Measurements from ENCODE around the gene ANXA6.

The ANXA6 gene

DNA sequence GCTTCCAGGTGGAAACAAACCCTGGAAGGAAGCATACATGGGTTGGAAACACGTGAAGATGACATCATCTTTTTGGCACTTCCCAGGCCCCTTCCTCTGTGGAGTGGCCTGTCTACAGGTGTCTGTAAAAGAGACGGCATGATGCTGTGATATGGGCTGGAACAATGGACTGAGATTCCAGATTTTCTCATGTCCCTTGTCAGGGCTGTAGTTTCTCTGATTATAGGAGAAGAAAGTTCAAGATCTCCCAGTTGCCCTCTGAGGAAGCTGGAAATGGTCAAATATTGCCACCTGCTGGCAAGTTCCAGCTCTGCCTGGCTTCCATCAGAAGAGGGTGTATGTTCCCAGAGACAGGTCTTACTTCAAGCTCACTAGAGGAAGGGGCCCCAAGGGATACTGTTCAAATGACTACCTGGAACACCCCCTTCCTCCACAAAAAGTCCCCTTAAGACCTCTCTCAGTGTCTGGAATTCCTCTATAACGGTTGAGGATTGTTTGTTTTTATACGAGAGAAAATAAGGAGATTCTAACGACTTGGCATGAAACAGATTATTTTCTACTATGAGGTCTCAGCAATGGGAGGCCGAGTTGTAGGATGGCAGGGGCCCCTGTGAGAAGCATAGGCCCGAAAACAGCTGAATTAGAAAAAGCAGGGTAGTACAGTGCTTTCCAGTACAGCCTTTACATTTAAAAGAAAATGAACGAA is 7.3 kb upstream of the ANXA6 start:
- no peaks in the 10 kb centered on the region for H3K27me3 ChIP-seq (ENCODE audit: insufficient read depth, low read depth)
- H3K9ac ChIP-seq: no peak overlapping the region
- H3K36me3 ChIP-seq (ENCODE audit: insufficient read depth): no peaks in the 10 kb centered on the region
- no peaks in the 10 kb centered on the region for H3K79me2 ChIP-seq (ENCODE audit: insufficient read depth, low read depth)
- TF ChIP-seq, protein P1, sequence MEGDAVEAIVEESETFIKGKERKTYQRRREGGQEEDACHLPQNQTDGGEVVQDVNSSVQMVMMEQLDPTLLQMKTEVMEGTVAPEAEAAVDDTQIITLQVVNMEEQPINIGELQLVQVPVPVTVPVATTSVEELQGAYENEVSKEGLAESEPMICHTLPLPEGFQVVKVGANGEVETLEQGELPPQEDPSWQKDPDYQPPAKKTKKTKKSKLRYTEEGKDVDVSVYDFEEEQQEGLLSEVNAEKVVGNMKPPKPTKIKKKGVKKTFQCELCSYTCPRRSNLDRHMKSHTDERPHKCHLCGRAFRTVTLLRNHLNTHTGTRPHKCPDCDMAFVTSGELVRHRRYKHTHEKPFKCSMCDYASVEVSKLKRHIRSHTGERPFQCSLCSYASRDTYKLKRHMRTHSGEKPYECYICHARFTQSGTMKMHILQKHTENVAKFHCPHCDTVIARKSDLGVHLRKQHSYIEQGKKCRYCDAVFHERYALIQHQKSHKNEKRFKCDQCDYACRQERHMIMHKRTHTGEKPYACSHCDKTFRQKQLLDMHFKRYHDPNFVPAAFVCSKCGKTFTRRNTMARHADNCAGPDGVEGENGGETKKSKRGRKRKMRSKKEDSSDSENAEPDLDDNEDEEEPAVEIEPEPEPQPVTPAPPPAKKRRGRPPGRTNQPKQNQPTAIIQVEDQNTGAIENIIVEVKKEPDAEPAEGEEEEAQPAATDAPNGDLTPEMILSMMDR (conservative IDR thresholded peaks at IDR 0.05; ENCODE audit: low read depth, low read length): peak; percentile 73
- H4K20me1 ChIP-seq (ENCODE audit: insufficient read depth): no peaks in the 10 kb centered on the region
- H3K4me2 ChIP-seq: no peak overlapping the region
- peaks cover 3% of the 10 kb centered on the region for H3K4me1 ChIP-seq (ENCODE audit: low read depth, poor library complexity, severe bottlenecking)
- H3K27ac ChIP-seq: no peak overlapping the region
- no peak overlapping the region for H3K4me3 ChIP-seq (IDR thresholded peaks at IDR 0.05; ENCODE audit: insufficient read depth, low read depth, low read length)
- H2AFZ ChIP-seq (ENCODE audit: low read depth): 0 out of 2 replicates have a peak overlapping the region, but pooled peaks have one; percentile 5

DNA sequence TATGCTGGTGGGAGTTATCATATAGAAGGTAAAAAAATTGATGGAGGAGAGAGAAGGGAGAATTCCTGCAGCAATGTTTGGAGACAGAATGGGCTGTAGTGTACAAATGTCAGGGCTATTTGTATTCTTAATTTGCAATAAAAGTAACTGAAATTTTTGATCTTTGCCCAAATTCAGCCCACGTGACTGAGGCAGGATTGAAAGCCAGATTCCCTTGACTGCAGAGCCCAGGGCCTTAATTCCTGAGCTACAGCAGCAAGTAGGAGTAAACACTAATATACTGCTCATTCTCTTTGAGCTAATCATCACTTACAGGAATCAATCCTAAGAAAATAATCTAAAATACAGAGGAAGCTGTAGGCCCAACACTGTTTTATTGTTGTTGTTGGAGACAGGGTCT is 5.2 kb upstream of the ANXA6 start:
- no peaks in the 10 kb centered on the region for H3K27me3 ChIP-seq (ENCODE audit: insufficient read depth, low read depth)
- H3K4me3 ChIP-seq (IDR thresholded peaks at IDR 0.05; ENCODE audit: insufficient read depth, low read depth, low read length): no peak overlapping the region
- no peak overlapping the region for H3K27ac ChIP-seq
- H3K36me3 ChIP-seq (ENCODE audit: insufficient read depth): no peaks in the 10 kb centered on the region
- TF ChIP-seq, protein P1 (conservative IDR thresholded peaks at IDR 0.05; ENCODE audit: low read depth, low read length): no peak
- H4K20me1 ChIP-seq (ENCODE audit: insufficient read depth): no peaks in the 10 kb centered on the region
- H3K4me2 ChIP-seq: no peak overlapping the region
- H3K9ac ChIP-seq: no peak overlapping the region
- H3K4me1 ChIP-seq (ENCODE audit: low read depth, poor library complexity, severe bottlenecking): peaks cover 9% of the 10 kb centered on the region
- no peak overlapping the region for H2AFZ ChIP-seq (ENCODE audit: low read depth)
- H3K79me2 ChIP-seq (ENCODE audit: insufficient read depth, low read depth): peaks cover 6% of the 10 kb centered on the region

DNA sequence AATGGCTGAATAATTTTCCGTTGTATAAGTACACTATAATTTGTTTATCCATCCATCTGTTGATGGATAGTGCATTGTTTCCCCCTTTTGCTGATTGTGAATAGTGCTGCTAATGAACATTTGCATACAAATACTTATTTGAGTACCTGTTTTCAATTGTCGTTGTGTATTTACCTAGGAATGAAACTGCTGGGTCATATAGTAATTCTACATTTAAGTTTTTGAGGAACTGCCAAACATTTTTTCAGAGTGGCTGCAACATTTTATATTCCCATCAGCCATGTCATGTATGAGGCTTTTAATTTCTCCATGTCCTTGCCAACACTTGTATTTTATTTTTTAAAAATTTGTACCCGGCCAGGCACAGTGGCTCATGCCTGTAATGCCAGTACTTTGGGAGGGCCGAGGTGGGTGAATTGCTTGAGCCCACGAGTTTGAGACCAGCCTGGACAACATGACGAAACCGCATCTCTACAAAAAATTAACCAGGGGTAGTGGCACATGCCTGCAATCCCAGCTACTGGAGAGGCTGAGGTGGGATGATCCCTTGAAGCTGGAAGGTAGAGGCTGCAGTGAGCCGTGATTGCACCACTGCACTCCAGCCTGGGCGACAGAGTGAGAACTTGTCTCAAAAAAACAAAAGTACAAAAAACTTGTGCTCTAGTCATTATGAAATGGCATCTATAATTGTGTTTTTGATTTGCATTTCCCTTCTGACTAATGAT is 2.2 kb upstream of the ANXA6 start:
- Histone ChIP-seq H2AFZ (ENCODE audit: low read depth) (no peak overlapping the region), H3K36me3 (ENCODE audit: insufficient read depth) (no peaks in the 10 kb centered on the region), H3K9ac (no peak overlapping the region), H3K27me3 (ENCODE audit: insufficient read depth, low read depth) (no peaks in the 10 kb centered on the region), H3K4me2 (no peak overlapping the region), H3K4me1 (ENCODE audit: low read depth, poor library complexity, severe bottlenecking) (peaks cover 25% of the 10 kb centered on the region), H3K27ac (no peak overlapping the region), H3K79me2 (ENCODE audit: insufficient read depth, low read depth) (peaks cover 36% of the 10 kb centered on the region), H4K20me1 (ENCODE audit: insufficient read depth) (no peaks in the 10 kb centered on the region), H3K4me3 (IDR thresholded peaks at IDR 0.05; ENCODE audit: insufficient read depth, low read depth, low read length) (no peak overlapping the region)
- TF ChIP-seq, protein P1 (conservative IDR thresholded peaks at IDR 0.05; ENCODE audit: low read depth, low read length): no peak

DNA sequence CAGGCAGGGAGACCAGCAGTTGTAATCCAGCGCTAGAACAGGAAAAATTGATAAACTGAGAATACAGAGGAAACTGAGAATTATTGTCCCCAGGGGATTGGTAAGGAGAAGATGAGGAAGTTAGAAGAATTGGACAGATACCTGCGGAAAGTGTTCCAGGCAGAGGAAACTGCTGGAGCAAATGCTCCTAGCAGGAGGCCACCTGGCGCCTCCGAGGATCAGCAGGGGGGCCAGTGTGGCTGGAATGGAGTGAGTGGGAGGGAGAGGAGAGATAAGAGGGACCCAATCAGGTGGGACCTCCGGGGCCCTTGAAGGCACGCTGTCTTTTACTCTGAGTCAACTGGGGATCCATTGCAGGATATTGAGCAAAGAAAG is 695 bp upstream of the ANXA6 start:
- Histone ChIP-seq H3K36me3 (ENCODE audit: insufficient read depth) (no peaks in the 10 kb centered on the region), H3K4me1 (ENCODE audit: low read depth, poor library complexity, severe bottlenecking) (peaks cover 37% of the 10 kb centered on the region), H2AFZ (ENCODE audit: low read depth) (peak overlapping the region; percentile 69), H3K4me3 (IDR thresholded peaks at IDR 0.05; ENCODE audit: insufficient read depth, low read depth, low read length) (no peak overlapping the region), H4K20me1 (ENCODE audit: insufficient read depth) (no peaks in the 10 kb centered on the region), H3K79me2 (ENCODE audit: insufficient read depth, low read depth) (peaks cover 51% of the 10 kb centered on the region), H3K27me3 (ENCODE audit: insufficient read depth, low read depth) (no peaks in the 10 kb centered on the region), H3K27ac (peak overlapping the region; percentile 62; the same call in 1 of the 2 replicates), H3K9ac (peak overlapping the region; percentile 71; the same call in 1 of the 2 replicates), H3K4me2 (peak overlapping the region; percentile 96)
- TF ChIP-seq, protein P1 (conservative IDR thresholded peaks at IDR 0.05; ENCODE audit: low read depth, low read length): no peak
